Activated naive CD4-positive, alpha-beta T cell treated with Interleukin-2 at 50 U/mL for 16 hours (primary cell): ENCODE data around the gene OR13A1.
"Not testable (repeated sequence)": the region's sequence is repeated elsewhere in the genome, so short reads cannot be mapped to it uniquely, and the experiment has no call there.

Experiments used
- DNase-seq: peaks from one replicate; pipeline ENCODE4 v3.0.0-alpha.2; 2020

OR13A1 gene

GRCh38 chr10:45315508-45315907 lies at the start of gene OR13A1:
TSS of gene OR13A1 (minus strand) at chr10:45315608. CDS start at chr10:45304422, 11,186 bp downstream.
- no peak for DNase-seq

- not testable (repeated sequence) for DNase-seq
These were observed 46.8 kb upstream of the OR13A1 start for GRCh38 chr10:45361983-45362799.

GRCh38 chr10:45358961-45359360 lies 43.6 kb upstream of the OR13A1 start:
- DNase-seq, result not testable (repeated sequence)

- no peak for DNase-seq
These were observed 40.1 kb upstream of the OR13A1 start for GRCh38 chr10:45355494-45355893.

- no peak for DNase-seq
These were observed 38.9 kb upstream of the OR13A1 start for GRCh38 chr10:45354261-45354660.

- no peak for DNase-seq
These were observed 37.8 kb upstream of the OR13A1 start for GRCh38 chr10:45353186-45353585.

GRCh38 chr10:45348196-45348765 lies 32.9 kb upstream of the OR13A1 start:
- not testable (repeated sequence) for DNase-seq

- DNase-seq, result not testable (repeated sequence)
These were observed 32.1 kb upstream of the OR13A1 start for GRCh38 chr10:45347464-45347863.

- not testable (repeated sequence) for DNase-seq
These were observed 31.4 kb upstream of the OR13A1 start for GRCh38 chr10:45346652-45347335.

- not testable (repeated sequence) for DNase-seq
These were observed 25.0 kb upstream of the OR13A1 start for GRCh38 chr10:45340420-45340819.

GRCh38 chr10:45339894-45340293 lies 24.5 kb upstream of the OR13A1 start:
- no peak for DNase-seq

GRCh38 chr10:45331824-45332223 lies 16.4 kb upstream of the OR13A1 start:
- DNase-seq, result not testable (repeated sequence)

GRCh38 chr10:45326864-45327263 lies 11.5 kb upstream of the OR13A1 start:
- not testable (repeated sequence) for DNase-seq

- DNase-seq, result no peak
These were observed 9.7 kb upstream of the OR13A1 start for GRCh38 chr10:45325116-45325515.

- no peak for DNase-seq
These were observed 4.3 kb upstream of the OR13A1 start for GRCh38 chr10:45319702-45320101.

GRCh38 chr10:45313264-45313873 lies 2.0 kb downstream of the OR13A1 start:
- no peak for DNase-seq

GRCh38 chr10:45308707-45309106 lies 6.7 kb downstream of the OR13A1 start:
- DNase-seq, result no peak

- no peak for DNase-seq
These were observed 12.8 kb downstream of the OR13A1 start for GRCh38 chr10:45302573-45302972.

- DNase-seq, result not testable (repeated sequence)
These were observed 17.0 kb downstream of the OR13A1 start for GRCh38 chr10:45298341-45298955.

- DNase-seq, result no peak
These were observed 20.7 kb downstream of the OR13A1 start for GRCh38 chr10:45294681-45295080.

- no peak for DNase-seq
These were observed 28.4 kb downstream of the OR13A1 start for GRCh38 chr10:45286980-45287379.

GRCh38 chr10:45282061-45282460 lies 33.3 kb downstream of the OR13A1 start:
- DNase-seq, result no peak
